Choroid plexus epithelial cell (primary cell): Measurements from ENCODE around the gene SWT1.

ENCODE experiments used
- DNase-seq: peaks from one replicate; pipeline ENCODE4 v3.0.0-alpha.2; 2010; ENCODE audit warnings: low read depth
- H3K4me3 ChIP-seq: 2 replicates; pipeline ENCODE4 v1.5.1; 2011; ENCODE audit warnings: low read depth, mild to moderate bottlenecking, control low read depth, low read length, moderate library complexity
- CTCF ChIP-seq: conservative IDR thresholded peaks from 2 replicates; pipeline ENCODE4 v1.5.1; 2011; ENCODE audit warnings: low read depth, mild to moderate bottlenecking, control low read depth, inconsistent platforms, low read length, moderate library complexity

SWT1 gene

GRCh38 chr1:185295091-185295490 is 138.1 kb downstream of the SWT1 start:
- TF ChIP-seq CTCF, result no peak
- no peak for DNase-seq
- no peak overlapping the region for H3K4me3 ChIP-seq

- H3K4me3 ChIP-seq, result no peak overlapping the region
- no peak for TF ChIP-seq CTCF
- DNase-seq, result peak; percentile 10
Measured at GRCh38 chr1:185297982-185298381, 141.0 kb downstream of the SWT1 start.

- H3K4me3 ChIP-seq, result no peak overlapping the region
- TF ChIP-seq CTCF, result no peak
- peak; percentile 41 for DNase-seq
Measured at GRCh38 chr1:185300152-185300551, 143.2 kb downstream of the SWT1 start.

GRCh38 chr1:185305419-185305818 is 148.5 kb downstream of the SWT1 start:
- TF ChIP-seq CTCF, result no peak
- H3K4me3 ChIP-seq, result no peak overlapping the region
- DNase-seq, result no peak

- DNase-seq, result no peak
- no peak for TF ChIP-seq CTCF
- no peak overlapping the region for H3K4me3 ChIP-seq
Measured at GRCh38 chr1:185308126-185308525, 151.2 kb downstream of the SWT1 start.

GRCh38 chr1:185309566-185309965 is 152.6 kb downstream of the SWT1 start:
- no peak for DNase-seq

More at GRCh38 chr1:185309566-185309965, 152.6 kb downstream of the SWT1 start:
- no peak for TF ChIP-seq CTCF
- no peak overlapping the region for H3K4me3 ChIP-seq
